HG03103 (cell line): ENCODE measurements around the gene SDS.
"Not testable (repeated sequence)": the region's sequence is repeated elsewhere in the genome, so short reads cannot be mapped to it uniquely, and the experiment has no call there.

Experiments used
- ATAC-seq: cut with Tn5 transposase; IDR thresholded peaks from one replicate; pipeline ENCODE4 v1.9.1; 2021; ENCODE audit warnings: low read depth; ENCODE audit not compliant: unreplicated experiment

SDS gene

DNA sequence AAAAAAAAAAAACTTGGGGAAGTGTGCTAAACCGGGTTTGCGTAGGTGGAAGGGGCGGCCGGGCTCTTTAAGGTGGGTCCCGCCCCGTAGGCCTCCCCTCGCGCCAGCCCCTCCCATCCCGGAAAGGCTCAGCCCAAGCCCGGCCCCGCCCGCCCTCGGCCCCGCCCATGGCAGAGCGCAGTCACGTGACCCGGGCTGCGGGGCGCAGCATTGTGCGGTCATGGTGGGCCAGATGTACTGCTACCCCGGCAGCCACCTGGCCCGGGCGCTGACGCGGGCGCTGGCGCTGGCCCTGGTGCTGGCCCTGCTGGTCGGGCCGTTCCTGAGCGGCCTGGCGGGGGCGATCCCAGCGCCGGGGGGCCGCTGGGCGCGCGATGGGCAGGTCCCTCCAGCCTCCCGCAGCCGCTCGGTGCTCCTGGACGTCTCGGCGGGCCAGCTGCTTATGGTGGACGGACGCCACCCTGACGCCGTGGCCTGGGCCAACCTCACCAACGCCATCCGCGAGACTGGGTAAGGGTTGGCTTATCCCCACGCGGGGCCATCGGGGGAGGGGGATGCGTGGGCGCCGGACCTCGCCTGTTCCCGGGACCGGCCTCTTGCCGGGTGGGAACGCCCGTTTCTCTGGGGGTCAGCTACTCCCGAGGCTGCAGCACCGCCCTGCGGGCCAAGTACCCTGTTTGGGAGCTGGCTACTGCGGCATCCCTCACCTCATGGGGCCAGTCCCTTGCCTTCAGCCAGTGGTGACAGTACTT lies 45.1 kb downstream of the SDS start, which contains the start of gene PLBD2:
Gene PLBD2 (plus strand): TSS at position 207 of the 752 bp plus-strand sequence. CDS start 14 bp downstream, at position 221.
- peak; percentile 88 for ATAC-seq

DNA sequence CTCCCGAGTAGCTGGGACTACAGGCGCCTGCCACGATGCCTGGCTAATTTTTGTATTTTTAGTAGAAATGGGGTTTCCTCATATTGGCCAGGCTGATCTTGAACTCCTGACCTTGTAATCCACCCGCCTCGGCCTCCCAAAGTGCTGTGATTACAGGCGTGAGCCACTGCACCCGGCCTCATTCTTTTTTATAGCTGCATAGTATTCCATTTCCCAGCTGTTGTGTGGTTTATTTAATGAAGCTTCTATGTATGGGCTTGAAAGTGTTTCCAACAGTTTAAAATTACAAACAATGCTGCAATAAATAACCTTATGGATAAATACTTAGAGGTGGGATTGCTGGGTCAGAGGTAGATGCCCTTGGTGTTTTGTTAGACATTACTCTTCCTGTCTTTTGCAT lies 49.5 kb downstream of the SDS start:
- not testable (repeated sequence) for ATAC-seq

DNA sequence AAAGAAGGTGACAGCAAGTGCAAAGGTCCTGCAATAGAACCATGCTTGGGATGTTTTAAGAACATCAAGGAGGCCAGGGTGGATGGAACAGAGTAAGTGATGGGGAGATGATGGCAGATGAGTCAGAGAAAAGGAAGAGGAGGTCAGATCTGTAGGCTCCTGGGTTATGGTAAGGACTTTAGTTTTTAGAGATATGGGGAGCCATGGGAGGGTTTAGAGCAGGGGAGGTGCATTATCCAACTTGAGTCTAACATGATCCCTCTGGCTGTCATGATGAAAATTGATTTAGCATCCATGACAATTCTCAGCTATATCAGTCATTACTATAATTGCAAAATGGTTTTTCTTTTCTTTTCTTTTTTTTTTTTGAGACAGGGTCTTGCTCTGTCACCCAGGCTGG lies 52.6 kb downstream of the SDS start:
- ATAC-seq, result no peak

DNA sequence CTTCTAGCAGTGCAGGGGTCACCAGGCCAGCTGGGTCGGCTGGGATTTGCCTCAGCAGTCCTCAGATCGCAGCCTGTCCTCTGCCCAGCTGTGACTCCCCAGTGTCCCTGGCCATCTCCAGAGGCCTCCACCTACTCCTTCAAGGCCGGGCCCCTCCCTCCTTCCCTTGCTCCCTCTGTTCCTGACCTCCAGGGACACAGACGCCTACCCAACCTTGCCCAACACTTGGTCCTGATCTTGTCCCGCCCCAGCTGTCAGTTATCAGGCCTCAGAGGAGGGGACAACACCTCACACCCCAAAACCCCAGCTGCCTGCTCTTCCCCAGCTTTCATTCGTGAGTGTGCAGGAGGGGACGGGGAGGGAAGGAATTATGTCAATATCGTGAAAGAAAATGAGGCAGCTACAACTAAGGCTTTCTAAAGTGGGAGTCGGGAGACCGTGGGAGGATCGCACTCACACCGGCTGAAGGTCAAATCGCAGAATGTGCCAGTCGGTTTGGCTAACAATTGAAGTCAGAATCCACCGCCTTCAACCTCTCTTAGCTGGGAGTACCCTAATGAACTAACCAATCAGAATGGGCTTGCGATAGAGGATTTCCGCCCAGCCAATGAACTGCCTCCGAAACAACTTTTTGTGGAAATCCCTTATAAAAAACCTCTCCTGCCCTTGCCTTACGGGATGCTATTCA lies 54.7 kb downstream of the SDS start:
- ATAC-seq, result no peak

DNA sequence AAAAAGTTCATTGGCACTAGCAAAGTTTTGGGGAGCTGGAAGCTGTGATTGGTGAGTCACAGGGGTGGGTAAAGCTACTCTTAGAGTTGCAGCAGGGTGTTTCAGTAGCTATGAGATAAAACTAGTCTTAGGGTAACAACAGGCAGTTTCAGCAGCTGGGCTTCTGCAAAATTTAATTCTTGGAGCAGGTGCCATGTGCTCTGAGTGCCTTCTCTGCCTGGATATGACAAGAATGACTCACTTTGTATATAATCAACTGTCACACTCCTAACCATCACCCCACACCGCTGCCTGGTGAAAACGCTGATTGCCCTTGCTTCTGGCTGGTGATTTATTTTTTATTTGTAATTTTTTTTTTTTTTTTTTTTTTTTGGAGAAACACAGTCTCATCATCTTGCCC lies 55.8 kb downstream of the SDS start:
- ATAC-seq, result no peak

DNA sequence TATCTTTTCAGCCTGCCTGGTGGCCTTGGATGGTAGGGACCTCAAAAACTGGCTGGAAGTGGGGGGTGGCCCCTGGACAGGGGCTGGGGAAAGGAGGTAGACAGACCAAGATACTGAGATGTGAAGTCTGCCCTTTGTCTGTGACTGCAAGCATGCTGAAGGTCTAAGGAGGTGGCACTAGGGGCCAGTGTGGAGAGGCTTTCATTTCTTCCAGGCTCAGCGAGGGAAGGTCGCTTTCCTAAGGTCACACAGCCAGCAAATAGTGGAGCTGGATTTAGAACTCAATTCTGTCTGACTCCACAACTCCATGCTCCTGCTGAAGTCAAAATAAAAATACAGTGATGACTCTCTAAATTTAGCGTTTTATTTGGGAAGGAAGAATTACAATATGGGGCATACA lies 56.6 kb downstream of the SDS start:
- ATAC-seq, result no peak

DNA sequence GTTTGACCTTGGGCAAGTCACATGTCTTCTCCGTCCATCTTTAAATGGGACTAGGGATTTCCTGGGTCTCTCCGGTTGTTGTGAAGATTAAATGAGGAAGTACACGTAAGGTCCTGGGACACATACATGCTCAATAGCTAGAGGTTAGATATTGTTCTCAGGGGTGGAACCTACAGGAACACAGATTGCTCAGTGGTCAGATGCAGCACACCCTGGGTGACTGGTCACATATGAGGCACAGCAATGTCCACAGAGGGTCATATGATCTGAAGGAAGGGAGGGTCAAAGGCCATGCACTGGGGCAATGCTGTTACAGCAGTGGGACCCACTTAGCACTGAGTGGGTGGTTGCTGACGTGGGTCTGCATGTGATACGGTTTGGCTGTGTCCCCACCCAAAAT lies 57.3 kb downstream of the SDS start:
- no peak for ATAC-seq

DNA sequence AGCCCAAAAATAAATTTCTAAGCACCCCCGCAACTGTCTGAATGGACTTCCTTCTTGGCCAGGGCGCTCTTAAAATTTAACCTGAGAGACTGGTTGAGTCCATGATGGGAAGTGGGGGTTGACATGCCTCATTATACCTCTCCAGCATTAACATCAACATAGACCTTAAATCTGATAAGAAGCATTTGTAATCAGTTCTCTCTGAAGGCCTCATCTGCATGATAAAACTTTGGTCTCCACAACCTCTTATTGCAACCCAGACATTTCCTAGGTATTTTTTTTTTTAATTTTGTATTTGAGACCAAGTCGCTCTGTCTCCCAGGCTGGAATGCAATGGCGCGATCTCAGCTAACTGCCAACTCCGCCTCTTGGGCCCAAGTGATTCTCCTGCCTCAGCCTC lies 58.4 kb downstream of the SDS start:
- no peak for ATAC-seq
